GM19035 (cell line): ENCODE data around the gene ILK.

ENCODE experiments used
- ATAC-seq: cut with Tn5 transposase; IDR thresholded peaks from one replicate; pipeline ENCODE4 v1.9.1; 2021; ENCODE audit not compliant: unreplicated experiment

The ILK gene

DNA sequence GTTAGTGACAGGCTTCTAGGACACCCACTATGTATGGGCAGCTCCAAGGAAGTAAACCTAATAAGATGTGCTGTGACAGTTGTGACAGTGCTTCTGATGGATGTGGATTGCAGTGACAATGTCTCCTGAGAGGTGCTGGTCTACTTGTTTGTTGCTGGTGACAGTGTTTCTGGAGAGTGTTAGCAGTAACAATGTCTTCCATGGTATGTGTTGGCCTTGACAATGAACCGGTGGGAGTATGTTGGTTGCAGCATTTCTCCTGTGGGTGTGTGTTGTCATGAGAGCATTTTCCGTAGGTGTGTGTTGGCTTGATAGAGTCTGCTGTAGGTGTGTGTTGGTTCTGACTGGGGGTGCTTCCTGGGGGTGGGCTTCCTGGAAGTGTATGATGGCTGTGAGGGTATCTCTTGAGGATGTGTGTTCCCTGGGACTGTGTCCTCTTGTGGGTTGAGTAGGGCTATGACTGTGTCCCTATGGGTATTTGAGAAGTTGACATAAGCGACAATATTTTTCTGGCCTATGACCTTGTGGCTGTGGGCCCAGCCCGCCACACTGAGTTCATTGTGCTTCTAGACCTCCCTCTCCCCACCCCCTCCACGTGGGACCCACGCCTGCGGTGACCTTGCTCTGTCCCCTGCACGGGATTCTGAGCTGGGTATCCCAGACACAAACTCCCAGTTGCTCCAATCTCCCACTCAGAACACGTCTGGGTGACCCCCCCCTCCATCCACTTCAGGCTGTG, 50.9 kb downstream of the ILK start:
- ATAC-seq, result no peak

DNA sequence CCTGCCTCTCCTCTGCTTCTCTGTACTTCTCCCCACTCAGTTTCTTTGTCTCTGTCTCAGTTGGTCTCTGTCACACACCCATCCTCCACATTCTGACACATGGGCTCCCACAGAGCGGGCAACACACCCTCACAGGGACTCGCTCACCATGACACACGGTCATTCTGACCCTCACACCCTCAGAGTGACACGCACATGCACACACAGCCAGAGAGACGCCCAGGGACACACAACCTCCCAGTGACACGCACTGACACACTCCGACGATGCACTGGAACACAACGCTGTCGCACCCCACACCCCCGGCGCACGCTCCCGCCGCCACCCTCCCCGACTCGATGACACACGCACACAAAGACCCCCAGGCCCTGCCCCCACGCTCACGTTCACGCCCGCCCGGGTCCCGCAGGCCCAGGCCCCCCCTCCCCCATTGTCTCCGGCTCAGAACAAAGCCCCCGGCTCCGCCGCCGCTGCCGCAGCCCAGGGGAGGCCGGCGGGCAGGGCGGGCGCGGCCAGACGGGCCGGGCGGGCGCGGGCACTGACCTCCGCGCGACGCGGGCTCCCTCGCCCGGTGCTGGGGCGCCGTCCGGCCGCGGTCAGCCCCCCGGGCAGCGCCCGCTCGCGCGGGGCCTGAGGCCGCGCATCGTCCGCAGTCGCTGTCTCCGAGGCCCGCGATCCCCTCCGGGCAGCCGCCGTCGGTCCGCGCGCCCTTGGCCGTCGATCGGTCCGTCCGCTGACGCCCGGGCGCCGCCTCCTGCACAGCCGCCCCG, 51.6 kb downstream of the ILK start:
- no peak for ATAC-seq

DNA sequence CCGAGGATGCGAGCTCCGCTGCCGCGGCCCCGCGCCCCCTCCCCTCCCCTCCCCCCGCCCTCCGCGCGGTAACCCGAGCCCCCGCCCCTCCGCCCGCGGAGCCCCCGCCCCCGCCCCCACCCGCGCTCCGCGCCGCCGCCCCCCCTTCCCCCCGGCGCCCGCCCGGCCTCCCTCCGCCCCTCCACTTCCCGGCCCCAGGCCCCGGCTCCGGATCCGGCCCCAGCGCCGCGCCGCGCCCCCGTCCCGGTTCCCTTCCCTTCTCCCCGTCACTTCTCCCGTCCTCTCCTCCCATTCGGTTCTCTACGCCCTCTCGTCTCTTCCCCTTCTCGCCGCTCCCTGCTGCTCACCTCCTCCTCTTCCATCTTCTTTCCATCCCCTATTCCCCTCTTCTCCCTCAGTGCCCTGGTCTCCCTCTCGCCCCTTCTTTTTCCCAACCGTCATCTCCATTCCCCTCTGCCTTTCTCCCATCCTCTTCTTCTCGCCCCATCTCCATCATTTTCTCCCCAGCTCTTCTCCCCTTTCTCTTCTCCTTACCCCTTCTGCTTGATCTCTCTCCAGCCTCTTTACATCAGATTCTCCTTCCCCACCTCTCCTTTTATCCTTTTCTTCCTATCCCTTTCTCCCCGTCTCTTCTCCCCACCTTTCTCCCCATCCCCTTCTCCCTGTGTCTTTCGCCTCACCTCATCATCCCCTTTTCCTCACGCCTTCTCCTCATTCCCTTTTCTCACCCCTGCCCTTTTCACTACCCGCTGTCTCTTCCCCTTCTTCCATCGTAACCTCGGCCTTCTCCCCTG, 52.4 kb downstream of the ILK start, which contains the start of gene DCHS1:
DCHS1 (minus strand) TSS at position 20 of the 794 bp plus-strand sequence. CDS start 14,196 bp downstream, outside the sequence.
- no peak for ATAC-seq

GRCh38 chr11:6656584-6656915, 53.0 kb downstream of the ILK start:
- no peak for ATAC-seq

- no peak for ATAC-seq
Measured at GRCh38 chr11:6656936-6657335, 53.4 kb downstream of the ILK start.

DNA sequence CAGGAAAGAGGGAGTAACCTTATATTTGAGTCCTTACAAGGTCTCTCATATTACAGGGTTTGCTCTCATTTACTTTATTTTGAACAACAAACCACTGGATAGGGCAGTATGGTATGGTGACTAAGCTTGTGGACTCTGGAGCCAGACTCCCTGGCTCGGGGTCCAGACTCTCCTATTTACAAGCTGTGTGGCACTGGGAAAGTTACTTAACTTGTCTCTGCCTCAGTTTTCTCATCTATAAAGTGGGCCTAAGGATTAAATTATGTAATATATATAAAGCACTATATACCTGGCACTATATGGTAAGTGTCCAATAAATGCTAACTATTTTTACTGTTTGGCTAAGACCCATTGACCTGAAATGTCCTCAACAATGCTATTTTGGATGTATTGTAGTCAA, 53.8 kb downstream of the ILK start:
- ATAC-seq, result no peak

GRCh38 chr11:6658647-6659046, 55.1 kb downstream of the ILK start:
- ATAC-seq, result no peak
